Endothelial cell of umbilical vein (primary cell): ENCODE data around the gene CACNB4. TPM values are rescaled to one million over a fixed set of nuclear protein-coding genes. Genes with fewer than 3 reads are reported as not detected.

Experiments
- BruUV-seq: library from RNA; stranded (reverse); fragments of 400-500 nt; replicated peaks from 2 replicates; lab custom pipeline; 2021; lab: Mats Ljungman, UMichigan
- CTCF ChIA-PET: fragments of 300-600, 350-600 bp; sonication (Branson Sonifier 250); formaldehyde crosslinking; loops from one replicate; lab custom pipeline; 2021; ENCODE audit warnings: antibody characterized with exemption, inconsistent platforms; lab: Charles Lee
- POLR2A ChIA-PET: fragments of 300-600, 350-600 bp; sonication (Branson Sonifier 250); formaldehyde crosslinking; loops from one replicate; lab custom pipeline; 2021; ENCODE audit warnings: antibody characterized with exemption, inconsistent platforms; lab: Charles Lee
- DNase-seq: peaks from one replicate; pipeline ENCODE4 v3.0.0-alpha.2; 2011; ENCODE audit warnings: low read depth, low spot score
- FAIRE-seq: peaks from 2 replicates; lab custom pipeline; 2011; peaks lifted over from hg19 to GRCh38; lab: Jason Lieb, UNC
- H2AFZ ChIP-seq: 2 replicates; pipeline ENCODE4 v1.6.0; 2012; ENCODE audit warnings: low read depth, low read length, control low read depth, inconsistent platforms
- H3K27ac ChIP-seq: 2 replicates; pipeline ENCODE4 v1.5.1; 2011; ENCODE audit warnings: low read depth, mild to moderate bottlenecking, control low read depth, low read length, moderate library complexity; ENCODE audit not compliant: insufficient read depth
- H3K27me3 ChIP-seq, 2 experiments: 2 replicates each; pipeline versions ENCODE4 v1.6.0 to v1.6.1; 2011; ENCODE audit warnings: low read length in 2 of 2, mixed read lengths in 1 of 2; ENCODE audit not compliant: control insufficient read depth in 2 of 2, insufficient read depth in 2 of 2
- H3K36me3 ChIP-seq, 2 experiments: 2 replicates in 1 of 2; 3 replicates in 1 of 2; pipeline ENCODE4 v1.5.1; 2011; ENCODE audit warnings: low read length in 2 of 2, mild to moderate bottlenecking in 1 of 2, moderate library complexity in 1 of 2; ENCODE audit not compliant: control insufficient read depth in 2 of 2, insufficient read depth in 2 of 2; ENCODE audit errors: extremely low read depth in 1 of 2
- H3K4me1 ChIP-seq: 3 replicates; pipeline ENCODE4 v1.5.1; 2011; ENCODE audit warnings: mild to moderate bottlenecking, low read length; ENCODE audit not compliant: control insufficient read depth, insufficient read depth; ENCODE audit errors: extremely low read depth
- H3K4me2 ChIP-seq: 2 replicates; pipeline ENCODE4 v1.6.1; 2011; ENCODE audit warnings: low read length, control low read depth, mixed read lengths; ENCODE audit not compliant: insufficient read depth
- H3K4me3 ChIP-seq, 3 experiments: fragments of 200-600 bp in 1 of 3; sonication (generic), shearing (Covaris generic) in 1 of 3; replicated peaks in 1 of 3; 2 replicates each; pipeline ENCODE4 v1.5.1; 2011 to 2016; ENCODE audit warnings: control low read depth in 3 of 3, low read length in 3 of 3, mild to moderate bottlenecking in 2 of 3, inconsistent platforms in 1 of 3, low read depth in 1 of 3, moderate library complexity in 1 of 3; ENCODE audit not compliant: insufficient read depth in 1 of 3
- H3K79me2 ChIP-seq: 2 replicates; pipeline ENCODE4 v1.6.0; 2012; ENCODE audit warnings: low read length, inconsistent platforms; ENCODE audit not compliant: control insufficient read depth, insufficient read depth
- H3K9ac ChIP-seq: replicated peaks from 2 replicates; pipeline ENCODE3; 2011; ENCODE audit warnings: low read length, control low read depth; ENCODE audit not compliant: insufficient read depth; ENCODE audit errors: extremely low read depth
- H3K9me1 ChIP-seq: replicated peaks from 3 replicates; pipeline ENCODE4 v1.6.0; 2011; ENCODE audit warnings: mild to moderate bottlenecking, low read length; ENCODE audit not compliant: control insufficient read depth, insufficient read depth; ENCODE audit errors: extremely low read depth
- H3K9me3 ChIP-seq: replicated peaks from 2 replicates; pipeline ENCODE4 v1.5.1; 2012; ENCODE audit warnings: low read length, inconsistent platforms; ENCODE audit not compliant: control insufficient read depth, insufficient read depth
- H4K20me1 ChIP-seq: replicated peaks from 2 replicates; pipeline ENCODE3; 2011; ENCODE audit warnings: mild to moderate bottlenecking, low read length; ENCODE audit not compliant: control insufficient read depth, insufficient read depth; ENCODE audit errors: extremely low read depth
- EZH2 ChIP-seq: IDR thresholded peaks from 2 replicates; pipeline ENCODE4 v1.6.1; 2012; ENCODE audit warnings: borderline replicate concordance, low read depth, mild to moderate bottlenecking, moderate library complexity, low read length, inconsistent platforms; ENCODE audit not compliant: severe bottlenecking
- FOS ChIP-seq: IDR thresholded peaks from 2 replicates; pipeline ENCODE4 v1.6.1; 2011; ENCODE audit warnings: mild to moderate bottlenecking, low read length, moderate library complexity, borderline replicate concordance; ENCODE audit not compliant: insufficient read depth
- GATA2 ChIP-seq: IDR thresholded peaks from 2 replicates; pipeline ENCODE4 v1.7.0; 2011; ENCODE audit warnings: low read depth, mild to moderate bottlenecking, moderate library complexity, mixed read lengths, low read length; ENCODE audit not compliant: insufficient read length, insufficient read depth
- JUN ChIP-seq: IDR thresholded peaks from 2 replicates; pipeline ENCODE4 v1.6.1; 2011; ENCODE audit warnings: borderline replicate concordance, low read depth; ENCODE audit not compliant: insufficient read length, insufficient read depth
- MYC ChIP-seq: IDR thresholded peaks from one replicate; pipeline ENCODE4 v1.6.1; 2011; ENCODE audit warnings: mild to moderate bottlenecking, low read depth, low read length
- POLR2A ChIP-seq: IDR thresholded peaks from 2 replicates; pipeline ENCODE4 v1.6.1; 2012; ENCODE audit warnings: low read depth, mild to moderate bottlenecking, control low read depth, low read length
- POLR2AphosphoS5 ChIP-seq: IDR thresholded peaks from 2 replicates; pipeline ENCODE4 v1.6.1; 2012; ENCODE audit warnings: low read depth, mild to moderate bottlenecking, control low read depth, low read length, moderate library complexity; ENCODE audit not compliant: insufficient read depth
- dilution Hi-C: fragments of 300-500 bp; cut with MboI; formaldehyde crosslinking; loops from one replicate; pipeline ENCODE4 v1.15.0; 2019; ENCODE audit warnings: low sequenced_read_pairs; ENCODE audit not compliant: extremely low pct_ligation_motif_present
- intact Hi-C: fragments of 100-400 bp; cut with micrococcal nuclease; formaldehyde crosslinking; loops from one replicate; pipeline ENCODE4 v1.10.0; 2022
- polyA plus RNA-seq, 4 experiments: library from polyadenylated mRNA; depleted of rRNA in 3 of 4; stranded (reverse) in 3 of 4; unstranded in 1 of 4; fragments of >200 nt; gene quantifications; 2 replicates each; pipeline versions ENCODE4 v1.2.1 to v1.2.3, GENCODE V29; 2011 to 2012; ENCODE audit warnings: missing spikeins in 1 of 4
- total RNA-seq: library from RNA; stranded (reverse); gene quantifications from 2 replicates; pipeline ENCODE4 v1.2.3, GENCODE V29; 2021
- TF ChIP-seq, protein P1 (sequence below): IDR thresholded peaks from 2 replicates; pipeline ENCODE4 v1.6.1; 2011; ENCODE audit not compliant: insufficient read depth, insufficient read length
- TF ChIP-seq, protein P2 (sequence below), 2 donors: IDR thresholded peaks; 1 replicate in 1 of 2; 2 replicates in 1 of 2; pipeline ENCODE4 v1.5.1; 2011; ENCODE audit warnings: low read length in 2 of 2, mild to moderate bottlenecking in 2 of 2, moderate library complexity in 2 of 2, control low read depth in 1 of 2, inconsistent platforms in 1 of 2, low read depth in 1 of 2; ENCODE audit not compliant: insufficient read depth in 1 of 2; ENCODE audit errors: extremely low read depth in 1 of 2

The CACNB4 gene
- total and polyA plus RNA-seq, 2 donors (not counting 3 experiments of a cell fraction or from before 2014, with no cell fraction given) = 0.23 to 0.58 TPM

DNA sequence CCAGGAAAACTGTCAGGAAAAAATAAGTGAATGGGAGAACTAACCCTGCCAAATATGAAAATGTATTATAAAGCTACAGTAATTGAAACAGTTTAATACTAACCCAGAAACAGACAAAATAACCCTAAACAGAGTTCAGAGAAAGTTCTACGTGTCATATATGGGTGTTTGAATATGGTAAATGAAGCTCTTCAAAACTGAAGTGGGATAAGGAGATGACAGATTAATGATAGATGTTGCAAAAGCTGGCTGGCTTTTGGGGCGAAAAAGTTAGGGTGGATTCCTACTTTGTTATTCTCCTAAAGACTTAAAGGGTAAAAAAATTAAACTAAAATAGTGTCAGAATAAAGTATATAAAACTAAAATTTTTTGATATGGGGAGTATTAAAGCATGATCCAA is 168.8 kb downstream of the CACNB4 start:
- no peaks in the 10 kb centered on the region for H3K9me1 ChIP-seq
- POLR2A ChIA-PET = no interaction called here
- no peak overlapping the region for H2AFZ ChIP-seq
- H3K4me3 ChIP-seq = no peak overlapping the region
- DNase-seq = no peak
- no peak overlapping the region for H3K4me2 ChIP-seq
- dilution Hi-C loops (no loop called here), intact Hi-C loops (no loop called here)
- no peaks in the 10 kb centered on the region for H3K9me3 ChIP-seq
- TF ChIP-seq GATA2 = no peak
- no peak for TF ChIP-seq EZH2
- no peak for TF ChIP-seq POLR2AphosphoS5
- H3K9ac ChIP-seq = no peak overlapping the region
- H4K20me1 ChIP-seq = no peaks in the 10 kb centered on the region
- no peak overlapping the region for H3K27ac ChIP-seq
- no peaks in the 10 kb centered on the region for H3K4me1 ChIP-seq
- peaks cover 7 to 24% of the 10 kb centered on the region in 2 experiments for H3K27me3 ChIP-seq
- no peaks in the 10 kb centered on the region for H3K79me2 ChIP-seq
- CTCF ChIA-PET = no interaction called here
- no peaks in the 10 kb centered on the region for H3K36me3 ChIP-seq
- FAIRE-seq = no peak
- no TSS peak for BruUV-seq

DNA sequence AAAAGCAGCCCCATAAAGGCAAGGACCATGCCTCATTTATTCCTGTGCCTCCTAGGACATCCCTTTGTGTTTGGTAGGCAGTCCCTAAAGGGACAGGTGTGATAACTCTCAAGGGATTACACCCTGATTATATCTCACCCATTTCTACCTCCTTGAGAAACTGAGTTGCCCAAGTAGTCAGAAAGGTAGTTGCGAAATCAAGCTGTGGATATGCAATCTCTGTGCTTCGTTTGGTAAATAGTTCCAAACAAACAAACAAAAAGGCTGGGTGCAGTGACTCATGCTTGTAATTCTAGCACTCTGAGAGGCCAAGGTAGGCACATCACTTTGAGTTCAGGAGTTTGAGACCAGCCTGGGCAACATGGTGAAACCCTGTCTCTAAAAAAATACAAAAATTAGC is 170.5 kb downstream of the CACNB4 start:
- FAIRE-seq = no peak
- dilution Hi-C loops = no loop called here

More for the DNA sequence above, 170.5 kb downstream of the CACNB4 start:
- ChIA-PET POLR2A (no interaction called here), CTCF (no interaction called here)
- Histone ChIP-seq H3K9me3 (no peaks in the 10 kb centered on the region), H3K79me2 (no peaks in the 10 kb centered on the region), H3K27me3 (peaks cover 7 to 21% of the 10 kb centered on the region in 2 experiments), H3K4me2 (no peak overlapping the region), H3K4me1 (peaks cover 5% of the 10 kb centered on the region), H3K9ac (no peak overlapping the region), H3K36me3 (no peaks in the 10 kb centered on the region), H3K27ac (no peak overlapping the region), H4K20me1 (no peaks in the 10 kb centered on the region), H3K9me1 (no peaks in the 10 kb centered on the region), H2AFZ (no peak overlapping the region), H3K4me3 (no peak overlapping the region)
- BruUV-seq = no TSS peak
- TF ChIP-seq GATA2 = no peak
- TF ChIP-seq, protein P1, sequence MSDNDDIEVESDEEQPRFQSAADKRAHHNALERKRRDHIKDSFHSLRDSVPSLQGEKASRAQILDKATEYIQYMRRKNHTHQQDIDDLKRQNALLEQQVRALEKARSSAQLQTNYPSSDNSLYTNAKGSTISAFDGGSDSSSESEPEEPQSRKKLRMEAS = no peak
- TF ChIP-seq EZH2 = no peak
- no peak for TF ChIP-seq POLR2AphosphoS5
- TF ChIP-seq, protein P2, sequence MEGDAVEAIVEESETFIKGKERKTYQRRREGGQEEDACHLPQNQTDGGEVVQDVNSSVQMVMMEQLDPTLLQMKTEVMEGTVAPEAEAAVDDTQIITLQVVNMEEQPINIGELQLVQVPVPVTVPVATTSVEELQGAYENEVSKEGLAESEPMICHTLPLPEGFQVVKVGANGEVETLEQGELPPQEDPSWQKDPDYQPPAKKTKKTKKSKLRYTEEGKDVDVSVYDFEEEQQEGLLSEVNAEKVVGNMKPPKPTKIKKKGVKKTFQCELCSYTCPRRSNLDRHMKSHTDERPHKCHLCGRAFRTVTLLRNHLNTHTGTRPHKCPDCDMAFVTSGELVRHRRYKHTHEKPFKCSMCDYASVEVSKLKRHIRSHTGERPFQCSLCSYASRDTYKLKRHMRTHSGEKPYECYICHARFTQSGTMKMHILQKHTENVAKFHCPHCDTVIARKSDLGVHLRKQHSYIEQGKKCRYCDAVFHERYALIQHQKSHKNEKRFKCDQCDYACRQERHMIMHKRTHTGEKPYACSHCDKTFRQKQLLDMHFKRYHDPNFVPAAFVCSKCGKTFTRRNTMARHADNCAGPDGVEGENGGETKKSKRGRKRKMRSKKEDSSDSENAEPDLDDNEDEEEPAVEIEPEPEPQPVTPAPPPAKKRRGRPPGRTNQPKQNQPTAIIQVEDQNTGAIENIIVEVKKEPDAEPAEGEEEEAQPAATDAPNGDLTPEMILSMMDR (IDR thresholded peaks at IDR 0.05; ENCODE audit: extremely low read depth in 1 of 2, insufficient read depth in 1 of 2, low read depth in 1 of 2, low read length in 2 of 2) = no peak
- no peak for TF ChIP-seq JUN
- TF ChIP-seq MYC = no peak
- no peak for TF ChIP-seq POLR2A
- no peak for TF ChIP-seq FOS
- DNase-seq = no peak
- intact Hi-C loops = no loop called here
